Osteoblast (primary cell): Measurements from ENCODE around the gene GLT8D1. TPM values are rescaled to one million over a fixed set of nuclear protein-coding genes. Genes with fewer than 3 reads are reported as not detected.

Experiments
- DNase-seq: peaks from one replicate; pipeline ENCODE4 v3.0.0; 2011; ENCODE audit warnings: low spot score, mixed read lengths; ENCODE audit not compliant: insufficient read length; ENCODE audit errors: missing footprints
- H2AFZ ChIP-seq: 2 replicates; pipeline ENCODE4 v1.6.0; 2011; ENCODE audit warnings: mild to moderate bottlenecking, low read length
- H3K27ac ChIP-seq: 2 replicates; pipeline ENCODE4 v1.5.1; 2011; ENCODE audit warnings: mild to moderate bottlenecking, low read depth, low read length, moderate library complexity
- H3K27me3 ChIP-seq: 2 replicates; pipeline ENCODE4 v1.6.0; 2012; ENCODE audit warnings: mild to moderate bottlenecking, control low read depth, inconsistent platforms, low read length, moderate library complexity; ENCODE audit not compliant: insufficient read depth
- H3K36me3 ChIP-seq: 2 replicates; pipeline ENCODE4 v1.5.1; 2011; ENCODE audit warnings: mild to moderate bottlenecking, low read length, control low read depth, moderate library complexity; ENCODE audit not compliant: insufficient read depth
- H3K4me1 ChIP-seq: 2 replicates; pipeline ENCODE4 v1.5.1; 2011; ENCODE audit warnings: mild to moderate bottlenecking, low read length, control low read depth, moderate library complexity; ENCODE audit not compliant: insufficient read depth
- H3K4me2 ChIP-seq: 2 replicates; pipeline ENCODE4 v1.6.0; 2011; ENCODE audit warnings: mild to moderate bottlenecking, low read length; ENCODE audit not compliant: insufficient read depth
- H3K4me3 ChIP-seq: fragments of 200-600 bp; sonication (generic); 3 replicates; pipeline ENCODE4 v1.5.1; 2012; ENCODE audit warnings: mild to moderate bottlenecking, low read length, inconsistent platforms; ENCODE audit not compliant: insufficient read depth
- H3K79me2 ChIP-seq: 2 replicates; pipeline ENCODE4 v1.6.0; 2012; ENCODE audit warnings: mild to moderate bottlenecking, low read length, control low read depth, inconsistent platforms; ENCODE audit not compliant: insufficient read depth
- H3K9me3 ChIP-seq: 2 replicates; pipeline ENCODE4 v1.5.1; 2011; ENCODE audit warnings: low read depth, low read length, control low read depth
- H4K20me1 ChIP-seq: 2 replicates; pipeline ENCODE4 v1.6.0; 2012; ENCODE audit warnings: mild to moderate bottlenecking, low read length, control low read depth; ENCODE audit not compliant: insufficient read depth
- CTCF ChIP-seq: IDR thresholded peaks from 2 replicates; pipeline ENCODE4 v1.5.1; 2011; ENCODE audit warnings: mild to moderate bottlenecking, low read depth, low read length, moderate library complexity; ENCODE audit errors: extremely low read depth
- total RNA-seq: library from RNA; depleted of rRNA; stranded (reverse); fragments of >200 nt; gene quantifications from 2 replicates; pipeline ENCODE4 v1.2.3, GENCODE V29; 2012

The GLT8D1 gene
- total RNA-seq, 1 donor = 98.8 TPM

DNA sequence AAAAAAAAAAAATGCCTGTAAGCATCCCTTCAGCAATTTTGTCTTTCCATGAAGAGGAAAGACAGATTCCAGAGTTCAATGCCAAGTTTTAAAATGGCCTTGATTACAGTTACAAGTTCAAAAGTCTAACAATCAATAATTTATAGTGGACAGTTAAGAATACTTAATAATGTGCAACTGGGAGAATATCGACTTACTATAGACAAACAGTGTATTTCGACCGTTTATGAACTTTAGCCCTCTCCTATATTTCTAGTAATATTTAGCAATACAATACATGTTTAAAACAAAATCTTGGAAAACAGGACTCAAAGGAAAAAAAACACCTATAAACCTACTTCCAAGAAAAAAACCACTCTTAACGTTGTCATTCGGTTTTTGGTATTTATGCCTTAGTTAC is 21.4 kb downstream of the GLT8D1 start:
- Histone ChIP-seq H3K4me1 (peaks cover 51% of the 10 kb centered on the region), H4K20me1 (peaks cover 9% of the 10 kb centered on the region), H2AFZ (no peak overlapping the region), H3K4me3 (peak overlapping the region; percentile 94), H3K4me2 (peak overlapping the region; percentile 79), H3K27ac (peak overlapping the region; percentile 92), H3K36me3 (peaks cover 28% of the 10 kb centered on the region), H3K9me3 (no peaks in the 10 kb centered on the region), H3K79me2 (peaks cover 91% of the 10 kb centered on the region), H3K27me3 (no peaks in the 10 kb centered on the region)
- TF ChIP-seq CTCF = no peak
- no peak for DNase-seq

- peaks cover 91% of the 10 kb centered on the region for H3K79me2 ChIP-seq
- no peaks in the 10 kb centered on the region for H3K9me3 ChIP-seq
- H3K4me3 ChIP-seq = no peak overlapping the region
- peak overlapping the region; percentile 79 for H3K4me2 ChIP-seq
- H4K20me1 ChIP-seq = peaks cover 9% of the 10 kb centered on the region
- peaks cover 28% of the 10 kb centered on the region for H3K36me3 ChIP-seq
- peak overlapping the region; percentile 92 for H3K27ac ChIP-seq
- H2AFZ ChIP-seq = no peak overlapping the region
- no peak for TF ChIP-seq CTCF
- H3K27me3 ChIP-seq = no peaks in the 10 kb centered on the region
- peaks cover 51% of the 10 kb centered on the region for H3K4me1 ChIP-seq
- no peak for DNase-seq
These were observed 22.0 kb downstream of the GLT8D1 start for GRCh38 chr3:52683611-52684010.

DNA sequence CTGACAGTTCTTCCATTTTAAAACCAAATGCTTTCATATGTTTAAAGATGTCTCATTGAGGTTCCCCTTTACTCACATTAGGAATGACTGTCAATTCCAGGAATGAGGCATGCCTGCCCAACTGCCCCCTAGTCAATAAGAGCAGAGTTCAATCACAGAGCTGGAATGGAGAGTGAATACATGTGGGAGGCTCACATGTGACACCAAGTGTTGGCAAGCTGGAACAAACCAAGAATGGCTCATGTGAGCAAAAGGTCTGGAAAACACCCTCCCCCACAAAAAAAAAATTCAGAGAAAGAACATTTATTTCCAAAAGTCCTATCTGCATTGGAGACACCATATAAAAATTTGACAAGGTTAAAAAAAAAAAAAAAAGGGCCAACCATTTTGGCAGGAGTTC is 23.6 kb downstream of the GLT8D1 start:
- H3K9me3 ChIP-seq = no peaks in the 10 kb centered on the region
- no peak overlapping the region for H2AFZ ChIP-seq
- H3K27me3 ChIP-seq = no peaks in the 10 kb centered on the region
- peak; percentile 37 for TF ChIP-seq CTCF
- peaks cover 6% of the 10 kb centered on the region for H4K20me1 ChIP-seq
- H3K36me3 ChIP-seq = peaks cover 26% of the 10 kb centered on the region
- no peak overlapping the region for H3K4me3 ChIP-seq
- peak; percentile 96 for DNase-seq
- H3K4me2 ChIP-seq = peak overlapping the region; percentile 35
- peaks cover 81% of the 10 kb centered on the region for H3K79me2 ChIP-seq
- peak overlapping the region; percentile 85 for H3K27ac ChIP-seq
- H3K4me1 ChIP-seq = peaks cover 41% of the 10 kb centered on the region

DNA sequence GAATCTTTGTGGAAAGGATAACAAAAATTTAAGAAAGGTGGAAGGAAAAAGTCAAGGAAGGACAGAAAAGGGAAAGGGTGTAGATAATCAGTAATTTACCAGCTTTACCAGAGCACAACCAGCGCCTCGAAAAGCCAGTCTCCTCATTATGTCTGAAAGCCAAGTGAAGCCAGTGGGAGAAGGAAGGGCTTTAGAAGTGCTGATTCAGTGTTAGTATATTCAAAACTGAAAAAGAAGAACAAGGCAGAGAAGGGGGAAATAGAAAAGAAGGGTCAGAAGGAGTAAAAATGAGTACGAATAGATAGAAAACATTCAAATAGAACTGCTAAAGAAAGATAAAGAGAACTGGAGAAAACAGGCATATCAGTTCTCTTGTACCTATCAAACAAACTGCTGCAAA is 24.0 kb downstream of the GLT8D1 start:
- Histone ChIP-seq H3K36me3 (peaks cover 27% of the 10 kb centered on the region), H4K20me1 (peaks cover 3% of the 10 kb centered on the region), H3K9me3 (no peaks in the 10 kb centered on the region), H3K27me3 (no peaks in the 10 kb centered on the region), H3K27ac (peak overlapping the region; percentile 85), H3K4me3 (no peak overlapping the region), H3K4me2 (peak overlapping the region; percentile 35), H3K79me2 (peaks cover 79% of the 10 kb centered on the region), H3K4me1 (peaks cover 37% of the 10 kb centered on the region), H2AFZ (no peak overlapping the region)
- TF ChIP-seq CTCF = no peak
- DNase-seq = no peak
